ENCODE data around the gene BTNL2.

Gene BTNL2

DNA sequence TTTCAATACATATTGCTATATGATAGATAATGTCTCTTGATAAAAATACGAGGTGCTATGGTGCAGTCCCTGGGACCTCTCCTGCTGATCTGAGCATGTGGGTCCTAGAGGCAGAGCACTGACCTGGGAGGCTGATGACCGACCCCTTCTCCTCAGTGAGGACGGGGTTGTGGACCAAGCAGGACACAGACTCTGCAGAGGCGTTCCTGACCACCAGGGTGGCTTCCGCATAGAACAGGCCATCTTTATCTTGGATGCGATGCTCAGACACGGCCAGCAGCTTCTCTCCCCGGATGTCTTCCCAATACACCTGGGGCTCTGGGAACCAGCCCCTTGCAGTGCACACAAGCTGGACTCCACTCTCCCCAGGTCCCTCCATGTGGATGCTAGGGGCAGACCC lies 4.2 kb downstream of the BTNL2 start:
- H3K27ac Mint-ChIP-seq: no peak overlapping the region
- CTCF ChIA-PET: interaction anchor here (1.9 to 6.2 kb wide), 2 partner anchors 11 to 383 kb away, joined by 6 to 21 read pairs; no protein-coding TSS in a partner anchor
- H3K9me3 Mint-ChIP-seq: no peaks in the 10 kb centered on the region
- DNase-seq: no peak
- no peaks in the 10 kb centered on the region for H3K4me1 Mint-ChIP-seq
- no peaks in the 10 kb centered on the region for H3K36me3 Mint-ChIP-seq
- H3K27me3 Mint-ChIP-seq: peaks cover 41% of the 10 kb centered on the region
- no peak overlapping the region for H3K4me3 Mint-ChIP-seq

DNA sequence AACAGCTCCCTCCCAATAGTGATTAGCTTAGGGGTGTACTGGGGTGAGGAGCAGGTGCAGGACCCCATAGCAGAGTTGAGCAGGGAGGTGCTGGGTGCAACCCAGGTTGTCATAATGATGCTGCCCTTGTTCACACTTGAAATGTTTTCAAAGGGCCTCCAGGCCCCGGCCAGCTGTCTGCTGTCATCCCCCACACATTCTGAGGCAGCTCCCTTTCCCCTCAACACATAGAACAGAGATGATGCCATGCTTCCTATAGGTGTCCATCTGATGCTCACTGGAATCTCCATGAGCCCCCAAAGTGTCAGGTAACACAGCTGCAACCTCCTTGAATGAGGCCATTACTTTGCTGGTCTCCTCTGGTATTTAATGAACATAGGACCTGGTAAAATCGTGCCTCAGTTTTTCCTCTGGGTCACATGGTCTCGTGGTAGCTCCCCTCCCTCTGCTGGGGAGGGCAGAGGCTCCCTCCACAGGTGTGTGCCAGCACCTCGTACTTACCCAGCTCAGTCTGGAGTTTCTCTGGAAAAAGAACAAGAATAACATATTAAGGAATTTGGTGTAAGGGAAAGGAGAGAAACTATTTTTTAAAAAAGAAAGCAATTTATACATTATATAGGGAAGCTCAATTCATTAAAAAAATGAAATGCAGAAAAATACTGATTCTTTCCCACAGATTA lies 5.6 kb downstream of the BTNL2 start:
- Mint-ChIP-seq H3K9me3 (no peaks in the 10 kb centered on the region), H3K4me3 (no peak overlapping the region), H3K27me3 (peaks cover 33% of the 10 kb centered on the region), H3K36me3 (no peaks in the 10 kb centered on the region), H3K4me1 (no peaks in the 10 kb centered on the region), H3K27ac (no peak overlapping the region)
- DNase-seq: no peak
- CTCF ChIA-PET: interaction anchor here (0.9 to 6.2 kb wide), 3 partner anchors 12 to 385 kb away, joined by 3 to 21 read pairs (median 6); no protein-coding TSS in a partner anchor

DNA sequence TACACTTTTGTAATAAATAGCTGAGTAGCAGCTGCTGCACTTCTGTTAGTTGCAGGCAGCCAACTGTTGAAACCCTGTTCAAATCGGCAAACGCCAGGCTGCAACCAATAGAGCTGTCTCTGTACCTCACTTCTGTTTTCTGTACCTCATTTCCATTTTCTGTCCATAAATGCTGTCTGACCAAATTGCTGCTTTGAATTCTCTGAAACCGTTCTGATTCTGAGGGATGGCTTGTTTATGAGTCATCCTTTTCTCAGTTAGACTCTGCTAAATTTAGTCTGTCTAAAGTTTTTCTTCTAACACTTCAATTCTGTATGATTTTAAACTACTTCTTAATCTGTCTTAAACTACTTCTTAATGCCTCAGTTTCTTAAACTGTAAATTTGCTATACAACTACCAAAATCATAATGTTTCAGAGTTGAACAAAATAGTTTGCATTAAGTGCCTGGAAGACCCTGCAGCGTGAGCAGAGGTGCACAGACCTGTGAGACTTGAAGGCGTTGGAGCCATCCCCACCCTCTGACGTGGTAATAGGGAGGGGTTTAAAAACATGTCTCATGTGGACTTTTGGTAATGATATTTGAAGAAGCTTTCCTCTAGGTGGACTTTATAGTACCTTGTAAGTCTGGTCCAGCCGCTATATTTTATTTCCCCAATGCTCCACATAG lies 9.6 kb downstream of the BTNL2 start:
- H3K27ac Mint-ChIP-seq: no peak overlapping the region
- CTCF ChIA-PET: interaction anchor here (1.1 kb wide), 1 partner anchor 14 kb away, joined by 3 read pairs; no protein-coding TSS in a partner anchor
- no peaks in the 10 kb centered on the region for H3K9me3 Mint-ChIP-seq
- H3K27me3 Mint-ChIP-seq: peaks cover 44% of the 10 kb centered on the region
- H3K4me3 Mint-ChIP-seq: no peak overlapping the region
- no peak for DNase-seq
- no peaks in the 10 kb centered on the region for H3K4me1 Mint-ChIP-seq
- H3K36me3 Mint-ChIP-seq: no peaks in the 10 kb centered on the region

DNA sequence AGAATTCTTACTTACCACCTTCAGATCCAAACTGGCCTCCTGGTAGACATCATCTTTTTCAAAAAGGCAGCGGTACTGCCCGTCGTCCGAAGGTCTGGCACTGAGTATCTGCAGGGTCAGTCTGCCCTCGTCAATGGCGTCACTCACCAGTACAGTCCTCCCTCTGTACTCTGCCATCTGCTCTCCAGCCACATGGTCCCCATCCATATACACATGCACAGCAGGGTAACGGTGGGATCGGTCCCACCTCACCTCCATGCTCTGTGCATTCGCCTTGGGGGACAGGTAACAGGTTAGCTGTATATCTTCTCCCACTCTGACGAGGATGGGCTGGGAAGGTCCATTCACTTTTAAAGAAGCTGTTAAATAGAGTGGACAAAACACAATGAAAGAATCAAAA lies 11.0 kb downstream of the BTNL2 start:
- Mint-ChIP-seq H3K27me3 (peaks cover 43% of the 10 kb centered on the region), H3K9me3 (no peaks in the 10 kb centered on the region), H3K4me1 (no peaks in the 10 kb centered on the region), H3K4me3 (no peak overlapping the region), H3K36me3 (no peaks in the 10 kb centered on the region), H3K27ac (no peak overlapping the region)
- CTCF ChIA-PET: no interaction called here
- no peak for DNase-seq

DNA sequence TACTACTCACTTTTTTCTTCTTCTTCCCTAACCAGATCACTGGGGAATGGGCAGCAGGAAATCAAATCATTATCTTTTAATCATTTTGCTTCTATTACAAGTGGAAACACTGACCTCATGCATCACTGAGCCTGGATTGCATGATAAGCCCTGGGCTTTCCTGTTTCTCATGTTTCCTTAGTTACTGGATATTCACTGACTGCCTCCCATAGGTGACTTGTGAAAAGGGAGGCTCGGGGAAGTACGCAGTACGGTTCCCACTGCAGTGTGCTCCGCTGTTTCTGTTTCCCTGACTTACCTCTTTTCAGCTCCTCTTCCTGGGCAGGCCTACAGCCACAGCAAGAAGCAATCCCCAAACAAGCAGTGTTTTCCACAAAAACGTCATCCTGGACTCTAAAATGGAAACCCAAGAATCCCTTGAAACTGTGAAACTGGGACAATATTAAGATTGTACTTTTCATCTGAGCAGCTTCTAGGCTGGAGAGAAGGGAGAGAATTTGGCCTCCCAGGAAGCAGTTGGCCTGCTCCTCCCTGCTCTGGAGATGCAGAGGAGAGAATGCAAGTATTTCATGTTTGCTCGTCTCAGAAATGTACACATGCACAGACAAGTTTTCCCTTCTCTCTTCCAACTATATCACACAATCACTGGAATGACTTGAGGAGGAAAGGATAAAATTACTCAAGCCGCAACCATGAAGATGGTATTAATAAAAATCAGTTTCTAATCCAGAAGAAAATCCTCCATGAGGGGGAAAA lies 13.1 kb downstream of the BTNL2 start:
- H3K4me3 Mint-ChIP-seq: no peak overlapping the region
- DNase-seq: no peak

DNA sequence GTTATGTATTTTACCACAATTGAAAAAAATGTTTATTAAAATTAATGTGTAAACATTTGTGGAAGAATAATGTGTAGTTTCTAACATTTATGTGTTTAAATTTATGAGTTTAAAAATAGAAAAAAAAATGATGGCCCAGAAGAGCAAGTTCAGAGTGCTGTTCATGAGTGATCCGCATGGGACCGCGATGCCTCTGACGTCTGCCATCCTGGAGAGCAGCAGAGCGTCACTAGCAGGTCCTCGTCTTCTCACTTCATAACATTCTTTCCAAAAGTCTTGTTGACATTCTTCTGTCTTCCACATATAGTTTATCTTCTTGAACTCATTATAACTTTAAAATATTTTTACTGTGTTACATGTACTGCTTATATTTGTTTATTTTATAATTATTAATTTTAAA lies 15.5 kb downstream of the BTNL2 start:
- Mint-ChIP-seq H3K4me1 (no peaks in the 10 kb centered on the region), H3K27me3 (peaks cover 59% of the 10 kb centered on the region), H3K4me3 (no peak overlapping the region), H3K27ac (no peak overlapping the region), H3K9me3 (no peaks in the 10 kb centered on the region), H3K36me3 (no peaks in the 10 kb centered on the region)
- CTCF ChIA-PET: no interaction called here
- DNase-seq: no peak

More for the DNA sequence above, 13.1 kb downstream of the BTNL2 start:
- H3K27ac Mint-ChIP-seq: no peak overlapping the region
- no peaks in the 10 kb centered on the region for H3K9me3 Mint-ChIP-seq
- no peaks in the 10 kb centered on the region for H3K36me3 Mint-ChIP-seq
- CTCF ChIA-PET: no interaction called here
- peaks cover 42% of the 10 kb centered on the region for H3K27me3 Mint-ChIP-seq
- H3K4me1 Mint-ChIP-seq: no peaks in the 10 kb centered on the region

DNA sequence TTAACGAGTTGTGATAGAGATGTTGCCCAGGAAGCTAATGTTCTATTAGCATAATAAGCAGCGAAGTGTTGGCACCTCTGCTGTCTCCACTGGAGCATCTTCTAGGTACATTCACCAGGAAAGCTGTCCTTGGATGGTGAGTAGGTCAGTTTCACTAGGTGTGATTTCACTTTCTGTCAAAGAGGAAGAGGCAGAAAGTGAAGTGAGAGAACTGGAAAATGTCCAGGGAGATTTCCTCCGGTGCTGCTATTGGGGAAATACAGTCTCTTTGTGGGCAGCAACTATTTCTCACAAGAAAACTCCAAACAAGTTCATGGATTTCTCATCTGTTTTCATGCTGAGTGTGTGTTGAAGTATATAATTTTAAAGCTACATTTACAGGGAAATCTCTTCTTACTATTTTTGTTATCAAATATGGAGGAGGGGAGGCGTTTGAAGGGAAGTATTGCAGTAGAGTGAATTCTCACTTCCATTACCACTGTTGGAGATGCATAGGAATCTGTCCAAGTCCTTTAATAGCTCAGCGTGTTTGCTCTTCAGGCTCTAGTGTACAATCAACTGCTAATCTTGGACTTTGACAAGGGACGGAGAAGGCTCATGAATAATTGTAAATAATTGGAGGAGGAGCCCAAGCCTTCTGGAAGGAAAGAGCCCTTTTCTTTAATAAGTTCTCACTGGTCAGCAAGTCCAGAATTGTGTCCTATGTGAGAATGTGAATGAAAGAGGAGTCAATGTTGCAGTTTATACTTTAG lies 19.2 kb downstream of the BTNL2 start:
- Mint-ChIP-seq H3K27me3 (peaks cover 34% of the 10 kb centered on the region), H3K27ac (no peak overlapping the region), H3K4me1 (peaks cover 5% of the 10 kb centered on the region), H3K4me3 (no peak overlapping the region), H3K9me3 (no peaks in the 10 kb centered on the region), H3K36me3 (no peaks in the 10 kb centered on the region)
- CTCF ChIA-PET: interaction anchor here (1.0 kb wide), 1 partner anchor 42 kb away, joined by 4 read pairs; no protein-coding TSS in a partner anchor
- no peak for DNase-seq

DNA sequence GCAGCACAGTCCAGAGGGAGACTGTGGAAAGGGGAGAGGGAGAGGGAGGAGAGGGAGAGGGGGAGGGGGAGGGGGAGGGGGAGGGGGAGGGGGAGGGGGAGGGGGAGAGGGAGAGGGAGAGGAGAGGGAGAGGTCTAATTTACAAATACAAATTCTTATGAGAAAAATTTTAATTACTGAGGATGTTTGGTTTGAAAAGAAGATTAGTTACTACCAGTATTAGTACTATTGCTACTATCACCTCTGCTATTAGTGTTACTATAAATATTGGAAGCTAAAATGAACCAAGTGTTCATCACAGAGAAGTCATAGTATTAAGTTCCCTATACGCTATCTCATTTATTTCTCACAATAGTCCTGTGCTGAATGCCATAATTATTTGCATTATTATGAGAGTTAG lies 20.9 kb downstream of the BTNL2 start:
- Mint-ChIP-seq H3K9me3 (no peaks in the 10 kb centered on the region), H3K36me3 (no peaks in the 10 kb centered on the region)
- CTCF ChIA-PET: interaction anchor here (0.6 kb wide), 1 partner anchor 550 kb away, joined by 3 read pairs; no protein-coding TSS in a partner anchor

DNA sequence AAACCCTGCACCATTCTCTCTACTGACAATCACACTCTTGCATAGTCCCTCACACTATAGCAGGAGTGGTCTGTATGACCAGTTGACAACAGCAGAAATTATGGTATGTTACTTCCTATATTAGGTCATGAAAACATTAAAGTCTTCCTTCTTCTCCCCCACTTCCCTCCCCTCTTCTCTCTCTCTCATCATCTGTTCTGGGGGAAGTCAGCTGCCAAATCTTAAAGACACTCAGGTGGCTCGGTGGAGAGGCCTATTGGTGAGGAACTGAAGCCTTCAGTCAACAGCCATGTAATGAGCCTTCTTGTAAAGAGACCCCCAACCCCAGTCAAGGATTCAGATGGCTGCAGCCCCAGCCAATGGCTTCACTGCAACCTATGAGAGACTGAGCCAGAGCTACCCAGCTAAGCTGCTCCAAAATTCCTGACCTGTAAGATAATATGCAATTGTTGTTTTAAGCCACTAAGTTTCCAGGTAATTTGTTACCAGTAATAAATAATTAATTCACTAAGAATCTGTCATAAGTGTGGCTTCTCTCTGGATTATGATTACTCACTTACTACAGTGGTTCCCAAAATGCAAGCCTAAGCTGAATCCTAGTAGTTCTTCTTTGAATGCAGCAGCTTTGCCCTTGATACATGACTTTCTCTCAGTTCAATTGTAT lies 24.1 kb downstream of the BTNL2 start:
- no peaks in the 10 kb centered on the region for H3K9me3 Mint-ChIP-seq
- CTCF ChIA-PET: interaction anchor here (0.9 kb wide), 1 partner anchor 14 kb away, joined by 3 read pairs; no protein-coding TSS in a partner anchor
- no peak overlapping the region for H3K27ac Mint-ChIP-seq
- no peak overlapping the region for H3K4me3 Mint-ChIP-seq
- no peaks in the 10 kb centered on the region for H3K36me3 Mint-ChIP-seq
- peaks cover 5% of the 10 kb centered on the region for H3K4me1 Mint-ChIP-seq
- DNase-seq: no peak
- H3K27me3 Mint-ChIP-seq: peaks cover 21% of the 10 kb centered on the region

More for the DNA sequence above, 20.9 kb downstream of the BTNL2 start:
- no peak for DNase-seq
- Mint-ChIP-seq H3K27ac (no peak overlapping the region), H3K4me1 (peaks cover 5% of the 10 kb centered on the region), H3K4me3 (no peak overlapping the region), H3K27me3 (peaks cover 38% of the 10 kb centered on the region)

DNA sequence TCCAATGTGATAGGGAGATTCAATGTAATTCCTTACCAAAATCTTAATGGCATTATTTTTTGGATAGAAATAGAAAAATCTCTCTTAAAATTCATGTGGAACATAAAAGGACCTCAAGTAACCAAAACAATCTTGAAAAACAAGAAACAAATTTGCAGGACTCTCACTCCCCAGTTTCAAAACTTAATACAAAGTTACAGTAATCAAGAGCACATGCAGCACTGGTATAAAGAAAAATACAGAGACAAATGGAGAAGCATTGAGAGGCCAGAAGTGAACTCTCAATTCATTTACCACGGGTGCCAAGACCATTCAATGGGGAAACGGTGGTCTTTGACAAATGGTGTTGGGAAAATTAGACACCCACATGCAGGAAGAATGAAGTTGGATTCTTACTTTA lies 27.4 kb downstream of the BTNL2 start:
- Mint-ChIP-seq H3K9me3 (no peaks in the 10 kb centered on the region), H3K4me3 (no peak overlapping the region), H3K27ac (no peak overlapping the region), H3K27me3 (peaks cover 27% of the 10 kb centered on the region), H3K36me3 (no peaks in the 10 kb centered on the region), H3K4me1 (peaks cover 5% of the 10 kb centered on the region)
- CTCF ChIA-PET: no interaction called here
- DNase-seq: no peak

DNA sequence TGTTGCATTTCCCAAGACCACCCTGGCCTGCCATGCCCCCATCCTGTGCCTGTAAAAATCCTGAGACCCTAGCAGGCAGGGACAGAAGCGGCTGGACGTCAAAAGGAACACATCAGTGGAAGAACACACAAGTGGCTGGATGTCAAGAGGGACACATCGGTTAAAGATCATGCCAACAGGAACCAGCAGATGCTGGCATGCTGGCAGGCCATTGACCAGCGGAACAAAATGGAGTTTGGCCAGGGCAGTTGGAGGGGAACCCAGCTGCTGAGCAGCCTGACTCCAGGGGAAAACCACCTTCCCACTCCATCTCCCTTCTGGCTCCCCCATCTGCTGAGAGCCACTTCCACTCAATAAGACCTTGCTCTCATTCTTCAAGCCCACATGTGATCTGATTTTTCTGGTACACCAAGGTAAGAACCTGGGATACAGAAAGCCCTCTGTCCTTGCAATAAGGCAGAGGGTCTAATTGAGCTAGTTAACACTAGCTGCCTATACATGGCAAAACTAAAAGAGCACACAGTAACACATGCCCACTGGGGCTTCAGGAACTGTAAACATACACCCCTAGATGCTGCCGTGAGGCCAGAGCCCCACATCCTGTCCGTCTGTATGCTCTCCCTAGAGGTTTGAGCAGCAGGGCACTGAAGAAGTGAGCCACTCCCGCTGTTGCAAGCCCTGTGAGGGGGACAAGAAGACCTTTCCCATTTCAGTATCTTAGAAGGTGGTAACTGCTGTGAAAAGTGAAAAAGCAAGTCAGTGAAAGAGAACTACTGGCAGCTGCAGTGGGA lies 31.0 kb downstream of the BTNL2 start:
- H3K4me3 Mint-ChIP-seq: no peak overlapping the region
- H3K9me3 Mint-ChIP-seq: no peaks in the 10 kb centered on the region
- no peaks in the 10 kb centered on the region for H3K36me3 Mint-ChIP-seq
- H3K27ac Mint-ChIP-seq: no peak overlapping the region
- H3K27me3 Mint-ChIP-seq: peaks cover 14% of the 10 kb centered on the region
- no peak for DNase-seq
- CTCF ChIA-PET: no interaction called here
- no peaks in the 10 kb centered on the region for H3K4me1 Mint-ChIP-seq

DNA sequence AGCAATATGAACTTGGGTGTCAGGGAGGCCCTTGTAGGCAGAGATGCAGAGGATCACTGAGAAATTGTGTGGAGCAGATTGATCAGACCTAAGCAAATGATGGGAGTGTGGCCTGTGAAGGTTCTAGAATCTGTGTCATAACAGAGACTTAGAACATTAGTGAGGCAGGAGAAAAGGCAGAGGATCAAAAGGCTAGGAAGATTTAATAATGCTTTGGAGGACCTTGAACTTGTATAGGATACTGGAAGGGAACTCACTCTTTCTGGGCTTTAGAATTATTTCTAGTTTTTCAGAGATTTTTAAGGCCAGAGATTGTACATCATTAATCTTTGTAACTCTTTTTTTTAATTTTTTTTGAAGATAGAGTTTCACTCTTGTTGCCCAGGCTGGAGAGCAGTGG lies 35.2 kb downstream of the BTNL2 start, which contains the start of gene TSBP1:
Gene TSBP1, minus strand, starts transcription at position 101 of the 400 bp plus-strand sequence. CDS start 197 bp downstream, outside the sequence.
- H3K27me3 Mint-ChIP-seq: peaks cover 25% of the 10 kb centered on the region
- H3K4me1 Mint-ChIP-seq: peaks cover 4% of the 10 kb centered on the region
- CTCF ChIA-PET: no interaction called here
- H3K4me3 Mint-ChIP-seq: no peak within 1 kb of the TSS
- H3K9me3 Mint-ChIP-seq: no peaks in the 10 kb centered on the region
- DNase-seq: no peak
- no peaks in the 10 kb centered on the region for H3K36me3 Mint-ChIP-seq
- H3K27ac Mint-ChIP-seq: no peak within 1 kb of the TSS

DNA sequence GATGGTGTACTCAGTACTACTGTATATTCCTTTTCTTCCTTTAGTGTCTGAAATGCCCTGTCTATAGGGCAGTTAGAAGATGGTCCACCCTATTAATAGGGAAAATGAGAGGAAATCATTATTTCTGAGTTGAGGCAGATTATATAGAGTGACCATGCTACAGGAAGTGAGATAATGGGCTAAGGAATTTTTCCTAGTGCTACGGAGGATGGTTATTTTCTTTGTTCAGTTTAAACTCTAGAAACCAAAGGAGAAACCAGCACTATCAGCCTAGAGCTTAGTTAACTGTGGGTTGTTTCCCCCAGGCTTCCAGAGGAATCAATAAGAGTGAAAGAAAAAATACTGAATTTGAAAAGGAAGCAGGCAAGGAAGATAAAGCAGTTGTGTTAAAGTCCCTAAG lies 35.8 kb downstream of the BTNL2 start:
- Mint-ChIP-seq H3K36me3 (no peaks in the 10 kb centered on the region), H3K27ac (no peak overlapping the region), H3K27me3 (peaks cover 22% of the 10 kb centered on the region), H3K9me3 (no peaks in the 10 kb centered on the region), H3K4me1 (peaks cover 4% of the 10 kb centered on the region), H3K4me3 (no peak overlapping the region)
- CTCF ChIA-PET: no interaction called here
- DNase-seq: no peak

All from activated naive CD4-positive, alpha-beta T cell treated with anti-CD3 and anti-CD28 coated beads, Interleukin-2, amount 10 ng/mL, durations not matched to agents 7 days and 5 days (primary cell).